HepG2 (cell line): ENCODE measurements around the gene DNAJB11. TPM values are rescaled to one million over a fixed set of nuclear protein-coding genes. Genes with fewer than 3 reads are reported as not detected.

Source experiments
- FOXA1 ChIP-seq, 2 experiments: fragments of 450-650 bp in 1 of 2; sonication (generic) in 1 of 2; formaldehyde crosslinking in 1 of 2; IDR thresholded peaks; 2 replicates each; pipeline versions ENCODE4 v1.4.0 to v1.6.1; 2016 to 2020; ENCODE audit warnings: missing genetic modification reagents in 1 of 2
- HDAC1 ChIP-seq: sonication (generic); formaldehyde crosslinking; IDR thresholded peaks from 2 replicates; pipeline ENCODE4 v1.5.1; 2020; ENCODE audit warnings: mild to moderate bottlenecking, missing genetic modification reagents
- HDAC2 ChIP-seq: sonication (generic); formaldehyde crosslinking; IDR thresholded peaks from 2 replicates; pipeline ENCODE4 v1.4.0; 2020; ENCODE audit warnings: missing genetic modification reagents
- KDM1A ChIP-seq: IDR thresholded peaks from 2 replicates; pipeline ENCODE4 v1.6.1; 2016; ENCODE audit warnings: missing compliant biosample characterization
- NRL ChIP-seq: sonication (generic); formaldehyde crosslinking; IDR thresholded peaks from 2 replicates; pipeline ENCODE4 v1.5.0; 2020; ENCODE audit warnings: missing genetic modification reagents, mild to moderate bottlenecking, moderate library complexity, borderline replicate concordance
- SRSF9 ChIP-seq: fragments of 200-400 bp; formaldehyde crosslinking; IDR thresholded peaks from 2 replicates; pipeline ENCODE4 v1.6.1; 2018; ENCODE audit warnings: borderline replicate concordance, mild to moderate bottlenecking, low read depth, low read length; ENCODE audit not compliant: insufficient read depth, poor library complexity, severe bottlenecking
- THAP11 ChIP-seq: IDR thresholded peaks from 2 replicates; pipeline ENCODE4 v1.6.1; 2016; ENCODE audit warnings: missing biosample characterization, missing genetic modification reagents
- TMF1 ChIP-seq: sonication (generic); formaldehyde crosslinking; IDR thresholded peaks from 2 replicates; pipeline ENCODE4 v1.8.1; 2022; ENCODE audit warnings: low read depth, missing genetic modification reagents
- ZNF138 ChIP-seq: sonication (generic); formaldehyde crosslinking; IDR thresholded peaks from 2 replicates; pipeline ENCODE4 v1.5.0; 2020; ENCODE audit warnings: mild to moderate bottlenecking, low read depth, missing genetic modification reagents
- ZNF350 ChIP-seq: sonication (generic); formaldehyde crosslinking; IDR thresholded peaks from 2 replicates; pipeline ENCODE4 v1.4.0; 2020; ENCODE audit warnings: mild to moderate bottlenecking, low read depth, missing genetic modification reagents, borderline replicate concordance
- ZNF564 ChIP-seq: sonication (generic); formaldehyde crosslinking; IDR thresholded peaks from 2 replicates; pipeline ENCODE4 v1.8.1; 2023; ENCODE audit warnings: mild to moderate bottlenecking, missing genetic modification reagents
- polyA plus RNA-seq, 8 experiments: library from polyadenylated mRNA; depleted of rRNA in 3 of 8; stranded (reverse) in 7 of 8; unstranded in 1 of 8; fragments of >200 nt; fragmentation: Illumina TruSeq in 4 of 8; extraction: Trizol in 4 of 8; gene quantifications; 2 replicates each; pipeline versions ENCODE4 v1.2.1 to v1.2.3, GENCODE V29; 2011 to 2016; ENCODE audit warnings: low read depth in 4 of 8, missing spikeins in 1 of 8, mixed read lengths in 1 of 8; ENCODE audit not compliant: insufficient read depth in 1 of 8
- total RNA-seq, 5 experiments: library from RNA; depleted of rRNA; stranded (reverse); fragments of >200 nt; fragmentation: Illumina TruSeq; extraction: Trizol; gene quantifications; 2 replicates each; pipeline ENCODE4 v1.2.3, GENCODE V29; 2016; ENCODE audit warnings: low read depth in 1 of 5
- TF ChIP-seq, protein P1 (sequence below): sonication (generic); formaldehyde crosslinking; IDR thresholded peaks from 2 replicates; pipeline ENCODE4 v1.4.0; 2020; ENCODE audit warnings: missing genetic modification reagents, borderline replicate concordance
- TF ChIP-seq, protein P2 (sequence below): sonication (generic); formaldehyde crosslinking; IDR thresholded peaks from 2 replicates; pipeline ENCODE4 v1.4.0; 2020; ENCODE audit warnings: missing genetic modification reagents
- TF ChIP-seq, protein P3 (sequence below): IDR thresholded peaks from 2 replicates; pipeline ENCODE4 v1.6.1; 2012; ENCODE audit warnings: low read depth, low read length, improper control_type of control experiment
- TF ChIP-seq, protein P4 (sequence below): sonication (generic); formaldehyde crosslinking; conservative IDR thresholded peaks from 2 replicates; pipeline ENCODE4 v1.8.1; 2023; ENCODE audit warnings: missing genetic modification reagents
- TF ChIP-seq, protein P5 (sequence below): sonication (generic); formaldehyde crosslinking; IDR thresholded peaks from 2 replicates; pipeline ENCODE4 v1.4.0; 2020; ENCODE audit warnings: missing genetic modification reagents, borderline replicate concordance
- TF ChIP-seq, protein P6 (sequence below): sonication (generic); formaldehyde crosslinking; IDR thresholded peaks from 2 replicates; pipeline ENCODE4 v1.5.1; 2020; ENCODE audit warnings: missing genetic modification reagents, mild to moderate bottlenecking, borderline replicate concordance
- TF ChIP-seq, protein P7 (sequence below): IDR thresholded peaks from 2 replicates; pipeline ENCODE4 v1.6.1; 2016

Gene DNAJB11
- total and polyA plus RNA-seq, 2 of the 13 experiments (the other 11 are each of a cell fraction or from before 2014, with no cell fraction given), result 41.0 to 132 TPM

DNA sequence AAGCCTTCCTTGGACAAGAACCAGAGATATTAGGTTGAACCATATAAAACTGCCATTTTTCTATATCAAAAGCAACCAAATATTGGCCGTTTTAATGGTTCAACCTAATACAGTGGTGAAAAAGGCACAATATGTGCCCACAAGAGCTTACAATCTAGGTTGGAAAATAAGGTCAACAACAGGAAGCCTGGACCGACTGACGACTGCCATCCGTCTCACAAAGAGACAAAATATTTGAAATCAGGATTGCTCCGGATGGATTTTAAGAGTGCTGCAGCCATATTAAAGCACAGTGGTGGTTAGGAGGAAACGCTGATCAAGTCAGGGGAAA lies 43.7 kb downstream of the DNAJB11 start (continued):
- TF ChIP-seq ZNF350 (CRISPR knock-in tag) (no peak), THAP11 (CRISPR knock-in tag) (no peak), HDAC2 (CRISPR knock-in tag) (no peak; the same call in 1 of the 2 replicates), FOXA1 (IDR thresholded peaks at IDR 0.05) (no peak), FOXA1 (CRISPR knock-in tag; IDR thresholded peaks at IDR 0.05) (no peak), ZNF564 (no peak; the same call in 1 of the 2 replicates), ZNF138 (CRISPR knock-in tag) (no peak), NRL (CRISPR knock-in tag) (no peak), KDM1A (no peak), TMF1 (CRISPR knock-in tag) (no peak), SRSF9 (no peak), HDAC1 (CRISPR knock-in tag) (no peak)
- TF ChIP-seq, protein P1, sequence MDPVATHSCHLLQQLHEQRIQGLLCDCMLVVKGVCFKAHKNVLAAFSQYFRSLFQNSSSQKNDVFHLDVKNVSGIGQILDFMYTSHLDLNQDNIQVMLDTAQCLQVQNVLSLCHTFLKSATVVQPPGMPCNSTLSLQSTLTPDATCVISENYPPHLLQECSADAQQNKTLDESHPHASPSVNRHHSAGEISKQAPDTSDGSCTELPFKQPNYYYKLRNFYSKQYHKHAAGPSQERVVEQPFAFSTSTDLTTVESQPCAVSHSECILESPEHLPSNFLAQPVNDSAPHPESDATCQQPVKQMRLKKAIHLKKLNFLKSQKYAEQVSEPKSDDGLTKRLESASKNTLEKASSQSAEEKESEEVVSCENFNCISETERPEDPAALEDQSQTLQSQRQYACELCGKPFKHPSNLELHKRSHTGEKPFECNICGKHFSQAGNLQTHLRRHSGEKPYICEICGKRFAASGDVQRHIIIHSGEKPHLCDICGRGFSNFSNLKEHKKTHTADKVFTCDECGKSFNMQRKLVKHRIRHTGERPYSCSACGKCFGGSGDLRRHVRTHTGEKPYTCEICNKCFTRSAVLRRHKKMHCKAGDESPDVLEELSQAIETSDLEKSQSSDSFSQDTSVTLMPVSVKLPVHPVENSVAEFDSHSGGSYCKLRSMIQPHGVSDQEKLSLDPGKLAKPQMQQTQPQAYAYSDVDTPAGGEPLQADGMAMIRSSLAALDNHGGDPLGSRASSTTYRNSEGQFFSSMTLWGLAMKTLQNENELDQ (CRISPR knock-in tag), result 0 out of 2 replicates have a peak, but pooled peaks have one; percentile 18
- TF ChIP-seq, protein P2, sequence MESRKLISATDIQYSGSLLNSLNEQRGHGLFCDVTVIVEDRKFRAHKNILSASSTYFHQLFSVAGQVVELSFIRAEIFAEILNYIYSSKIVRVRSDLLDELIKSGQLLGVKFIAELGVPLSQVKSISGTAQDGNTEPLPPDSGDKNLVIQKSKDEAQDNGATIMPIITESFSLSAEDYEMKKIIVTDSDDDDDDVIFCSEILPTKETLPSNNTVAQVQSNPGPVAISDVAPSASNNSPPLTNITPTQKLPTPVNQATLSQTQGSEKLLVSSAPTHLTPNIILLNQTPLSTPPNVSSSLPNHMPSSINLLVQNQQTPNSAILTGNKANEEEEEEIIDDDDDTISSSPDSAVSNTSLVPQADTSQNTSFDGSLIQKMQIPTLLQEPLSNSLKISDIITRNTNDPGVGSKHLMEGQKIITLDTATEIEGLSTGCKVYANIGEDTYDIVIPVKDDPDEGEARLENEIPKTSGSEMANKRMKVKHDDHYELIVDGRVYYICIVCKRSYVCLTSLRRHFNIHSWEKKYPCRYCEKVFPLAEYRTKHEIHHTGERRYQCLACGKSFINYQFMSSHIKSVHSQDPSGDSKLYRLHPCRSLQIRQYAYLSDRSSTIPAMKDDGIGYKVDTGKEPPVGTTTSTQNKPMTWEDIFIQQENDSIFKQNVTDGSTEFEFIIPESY (CRISPR knock-in tag), result no peak
- TF ChIP-seq, protein P3, sequence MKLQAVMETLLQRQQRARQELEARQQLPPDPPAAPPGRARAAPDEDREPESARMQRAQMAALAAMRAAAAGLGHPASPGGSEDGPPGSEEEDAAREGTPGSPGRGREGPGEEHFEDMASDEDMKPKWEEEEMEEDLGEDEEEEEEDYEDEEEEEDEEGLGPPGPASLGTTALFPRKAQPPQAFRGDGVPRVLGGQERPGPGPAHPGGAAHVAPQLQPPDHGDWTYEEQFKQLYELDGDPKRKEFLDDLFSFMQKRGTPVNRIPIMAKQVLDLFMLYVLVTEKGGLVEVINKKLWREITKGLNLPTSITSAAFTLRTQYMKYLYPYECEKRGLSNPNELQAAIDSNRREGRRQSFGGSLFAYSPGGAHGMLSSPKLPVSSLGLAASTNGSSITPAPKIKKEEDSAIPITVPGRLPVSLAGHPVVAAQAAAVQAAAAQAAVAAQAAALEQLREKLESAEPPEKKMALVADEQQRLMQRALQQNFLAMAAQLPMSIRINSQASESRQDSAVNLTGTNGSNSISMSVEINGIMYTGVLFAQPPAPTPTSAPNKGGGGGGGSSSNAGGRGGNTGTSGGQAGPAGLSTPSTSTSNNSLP, result no peak
- TF ChIP-seq, protein P4, sequence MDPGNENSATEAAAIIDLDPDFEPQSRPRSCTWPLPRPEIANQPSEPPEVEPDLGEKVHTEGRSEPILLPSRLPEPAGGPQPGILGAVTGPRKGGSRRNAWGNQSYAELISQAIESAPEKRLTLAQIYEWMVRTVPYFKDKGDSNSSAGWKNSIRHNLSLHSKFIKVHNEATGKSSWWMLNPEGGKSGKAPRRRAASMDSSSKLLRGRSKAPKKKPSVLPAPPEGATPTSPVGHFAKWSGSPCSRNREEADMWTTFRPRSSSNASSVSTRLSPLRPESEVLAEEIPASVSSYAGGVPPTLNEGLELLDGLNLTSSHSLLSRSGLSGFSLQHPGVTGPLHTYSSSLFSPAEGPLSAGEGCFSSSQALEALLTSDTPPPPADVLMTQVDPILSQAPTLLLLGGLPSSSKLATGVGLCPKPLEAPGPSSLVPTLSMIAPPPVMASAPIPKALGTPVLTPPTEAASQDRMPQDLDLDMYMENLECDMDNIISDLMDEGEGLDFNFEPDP (CRISPR knock-in tag), result no peak
- TF ChIP-seq, protein P5, sequence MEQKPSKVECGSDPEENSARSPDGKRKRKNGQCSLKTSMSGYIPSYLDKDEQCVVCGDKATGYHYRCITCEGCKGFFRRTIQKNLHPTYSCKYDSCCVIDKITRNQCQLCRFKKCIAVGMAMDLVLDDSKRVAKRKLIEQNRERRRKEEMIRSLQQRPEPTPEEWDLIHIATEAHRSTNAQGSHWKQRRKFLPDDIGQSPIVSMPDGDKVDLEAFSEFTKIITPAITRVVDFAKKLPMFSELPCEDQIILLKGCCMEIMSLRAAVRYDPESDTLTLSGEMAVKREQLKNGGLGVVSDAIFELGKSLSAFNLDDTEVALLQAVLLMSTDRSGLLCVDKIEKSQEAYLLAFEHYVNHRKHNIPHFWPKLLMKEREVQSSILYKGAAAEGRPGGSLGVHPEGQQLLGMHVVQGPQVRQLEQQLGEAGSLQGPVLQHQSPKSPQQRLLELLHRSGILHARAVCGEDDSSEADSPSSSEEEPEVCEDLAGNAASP (CRISPR knock-in tag), result 0 out of 2 replicates have a peak, but pooled peaks have one; percentile 5
- TF ChIP-seq, protein P6, sequence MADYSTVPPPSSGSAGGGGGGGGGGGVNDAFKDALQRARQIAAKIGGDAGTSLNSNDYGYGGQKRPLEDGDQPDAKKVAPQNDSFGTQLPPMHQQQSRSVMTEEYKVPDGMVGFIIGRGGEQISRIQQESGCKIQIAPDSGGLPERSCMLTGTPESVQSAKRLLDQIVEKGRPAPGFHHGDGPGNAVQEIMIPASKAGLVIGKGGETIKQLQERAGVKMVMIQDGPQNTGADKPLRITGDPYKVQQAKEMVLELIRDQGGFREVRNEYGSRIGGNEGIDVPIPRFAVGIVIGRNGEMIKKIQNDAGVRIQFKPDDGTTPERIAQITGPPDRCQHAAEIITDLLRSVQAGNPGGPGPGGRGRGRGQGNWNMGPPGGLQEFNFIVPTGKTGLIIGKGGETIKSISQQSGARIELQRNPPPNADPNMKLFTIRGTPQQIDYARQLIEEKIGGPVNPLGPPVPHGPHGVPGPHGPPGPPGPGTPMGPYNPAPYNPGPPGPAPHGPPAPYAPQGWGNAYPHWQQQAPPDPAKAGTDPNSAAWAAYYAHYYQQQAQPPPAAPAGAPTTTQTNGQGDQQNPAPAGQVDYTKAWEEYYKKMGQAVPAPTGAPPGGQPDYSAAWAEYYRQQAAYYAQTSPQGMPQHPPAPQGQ, result no peak
- TF ChIP-seq, protein P7, sequence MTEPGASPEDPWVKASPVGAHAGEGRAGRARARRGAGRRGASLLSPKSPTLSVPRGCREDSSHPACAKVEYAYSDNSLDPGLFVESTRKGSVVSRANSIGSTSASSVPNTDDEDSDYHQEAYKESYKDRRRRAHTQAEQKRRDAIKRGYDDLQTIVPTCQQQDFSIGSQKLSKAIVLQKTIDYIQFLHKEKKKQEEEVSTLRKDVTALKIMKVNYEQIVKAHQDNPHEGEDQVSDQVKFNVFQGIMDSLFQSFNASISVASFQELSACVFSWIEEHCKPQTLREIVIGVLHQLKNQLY, result no peak
